ENCODE measurements around the gene HSPH1. TPM values are rescaled to one million over a fixed set of nuclear protein-coding genes. Genes with fewer than 3 reads are reported as not detected.

Gene HSPH1
- total RNA-seq, 1 experiment from 2014 or later: 70.6 TPM

DNA sequence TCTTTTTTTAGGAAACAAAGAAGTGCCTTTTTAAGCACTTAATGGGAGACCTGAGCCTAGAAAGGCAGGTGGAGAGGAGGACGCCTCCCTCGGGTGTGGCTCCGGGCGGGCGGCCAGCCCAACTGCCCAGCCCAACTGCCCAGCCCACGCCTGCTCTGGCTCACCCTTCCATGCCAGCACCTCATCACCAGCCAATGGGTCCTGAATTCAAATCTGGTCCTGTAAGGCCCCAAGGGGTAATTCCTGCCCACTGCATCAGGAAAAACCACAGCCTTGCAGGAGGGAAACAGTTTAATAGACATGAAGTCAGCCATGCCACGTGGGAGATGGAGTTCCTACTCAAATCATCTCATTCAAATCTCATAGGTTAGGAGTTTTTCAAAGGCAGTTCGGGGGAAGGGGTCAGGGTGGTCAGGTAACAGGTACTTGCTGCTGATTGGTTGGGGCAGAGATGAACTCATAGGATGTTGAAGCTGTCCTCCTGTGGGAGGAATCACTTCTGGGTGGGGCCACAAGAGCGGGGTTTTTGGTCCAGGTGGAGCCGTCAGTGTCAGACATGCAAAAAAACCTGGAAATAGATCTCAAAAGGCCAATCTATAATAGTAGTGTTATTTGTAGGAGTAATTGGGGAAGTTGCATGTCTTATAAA lies 64.9 kb downstream of the HSPH1 start:
- DNase-seq (ENCODE audit: low read depth): no peak

DNA sequence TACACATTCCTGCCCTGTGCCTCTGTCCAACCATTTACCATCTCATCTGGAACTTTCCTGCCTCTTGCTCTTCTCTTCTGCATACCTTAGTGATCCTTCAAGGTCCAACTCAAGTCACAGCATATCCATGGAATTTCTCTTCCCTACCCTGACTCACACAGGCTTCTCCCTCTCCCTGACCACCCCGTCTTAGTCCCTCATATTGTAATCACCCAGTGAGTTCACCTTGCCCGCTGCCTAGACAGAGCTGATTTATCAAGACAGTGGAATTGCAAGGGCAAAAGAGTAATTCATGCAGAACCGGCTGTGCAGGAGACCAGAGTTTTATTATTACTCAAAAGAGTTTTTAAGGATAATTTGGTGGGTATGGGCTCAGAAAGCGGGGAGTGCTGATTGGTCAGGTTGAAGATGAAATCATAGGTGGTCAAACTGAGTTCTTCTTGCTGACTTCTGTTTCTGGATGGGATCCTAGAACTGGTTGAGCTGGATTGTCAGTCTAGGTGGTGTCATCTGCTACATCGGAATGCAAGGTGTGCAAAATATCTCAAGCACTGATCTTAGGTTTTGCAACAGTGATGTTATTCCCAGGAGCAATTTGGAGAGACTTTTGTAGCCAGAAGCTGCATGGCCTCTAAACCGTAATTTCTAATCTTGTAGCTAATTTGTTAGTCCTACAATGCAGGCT lies 67.2 kb downstream of the HSPH1 start:
- no peak for DNase-seq (ENCODE audit: low read depth)

DNA sequence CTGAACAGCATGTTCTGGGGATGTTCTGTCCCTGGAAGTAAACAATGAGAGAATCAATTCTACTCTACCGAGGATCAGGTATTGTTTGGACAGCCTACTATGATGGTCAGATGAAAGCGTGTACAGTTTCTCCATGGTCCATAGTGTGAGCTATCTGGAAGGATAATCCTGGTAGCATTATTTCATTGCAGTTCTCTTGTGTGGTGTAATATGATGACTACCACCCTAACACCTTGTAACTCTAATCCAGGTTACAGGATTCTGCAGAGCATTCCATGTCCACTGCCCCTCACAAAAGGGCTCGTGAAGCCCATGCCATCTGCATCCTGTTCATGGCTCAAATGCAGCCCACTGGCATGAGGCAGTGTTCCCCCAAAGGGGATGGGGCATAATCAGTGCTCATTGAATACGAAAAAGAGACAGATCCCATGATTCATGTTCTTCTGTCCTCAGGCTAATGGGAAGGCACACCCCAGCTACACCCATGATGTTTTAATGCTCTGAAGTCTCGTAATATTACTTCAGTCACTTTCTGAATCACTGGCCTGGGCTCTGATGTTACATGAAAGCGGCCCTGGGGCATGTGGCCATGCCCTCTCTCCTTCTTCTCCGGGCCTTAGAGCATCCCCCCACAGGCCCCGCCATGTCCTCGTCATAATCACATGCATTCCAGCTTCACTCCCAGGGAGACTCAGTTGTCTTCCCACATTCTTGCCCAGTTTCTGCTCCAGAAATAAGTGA lies 68.4 kb downstream of the HSPH1 start:
- no peak for DNase-seq (ENCODE audit: low read depth)

DNA sequence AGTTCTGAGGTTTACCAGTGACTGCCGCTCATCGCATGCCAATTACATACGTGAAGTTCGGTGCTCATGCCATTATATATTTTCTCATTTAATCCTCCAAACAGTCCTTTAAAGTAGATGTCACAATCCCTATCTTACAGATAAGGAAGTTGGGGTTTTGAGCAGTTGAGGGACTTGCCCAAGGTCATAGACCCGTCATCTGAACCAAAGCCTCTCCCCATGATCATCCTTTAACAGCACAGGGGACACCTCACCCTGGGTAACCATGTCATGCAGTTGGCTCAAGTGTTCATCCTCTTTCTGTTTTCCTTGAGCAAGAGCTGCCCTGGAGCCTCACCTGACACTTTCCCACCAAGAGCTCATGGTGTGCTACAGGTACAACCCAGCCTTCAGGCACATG lies 69.1 kb downstream of the HSPH1 start:
- no peak for DNase-seq (ENCODE audit: low read depth)

DNA sequence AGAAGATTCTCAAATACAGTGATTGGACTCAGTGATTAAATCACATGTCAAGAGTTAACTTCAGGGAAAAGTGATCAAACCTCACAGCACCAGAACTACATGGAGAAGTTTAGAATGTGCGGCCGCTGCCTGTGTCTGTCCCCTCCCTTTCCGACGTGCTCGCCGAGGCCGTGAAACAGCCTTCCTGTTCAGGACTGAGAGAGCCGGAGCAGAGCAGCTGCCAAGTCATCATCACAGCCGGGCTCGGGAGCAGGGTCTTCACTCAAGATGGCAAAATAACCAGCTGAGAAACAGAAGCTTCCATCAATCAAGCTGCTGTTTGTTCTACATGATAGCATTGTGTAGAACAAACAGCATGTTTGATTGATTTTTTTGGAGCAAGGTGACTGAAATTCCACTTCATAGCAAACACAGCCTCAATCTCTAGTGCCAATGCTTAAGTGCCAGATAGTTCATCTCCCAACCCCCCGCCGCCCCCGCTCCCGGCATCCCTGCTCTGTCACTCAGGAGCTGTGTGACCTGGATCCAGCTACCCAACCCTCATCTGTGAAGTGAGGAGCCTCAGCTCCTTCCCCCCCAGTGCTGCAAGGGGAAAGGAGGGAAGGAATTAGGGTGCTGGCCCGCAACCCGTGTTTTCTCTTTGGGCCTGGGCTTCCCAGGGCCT lies 70.6 kb downstream of the HSPH1 start:
- DNase-seq (ENCODE audit: low read depth): peak; percentile 26

DNA sequence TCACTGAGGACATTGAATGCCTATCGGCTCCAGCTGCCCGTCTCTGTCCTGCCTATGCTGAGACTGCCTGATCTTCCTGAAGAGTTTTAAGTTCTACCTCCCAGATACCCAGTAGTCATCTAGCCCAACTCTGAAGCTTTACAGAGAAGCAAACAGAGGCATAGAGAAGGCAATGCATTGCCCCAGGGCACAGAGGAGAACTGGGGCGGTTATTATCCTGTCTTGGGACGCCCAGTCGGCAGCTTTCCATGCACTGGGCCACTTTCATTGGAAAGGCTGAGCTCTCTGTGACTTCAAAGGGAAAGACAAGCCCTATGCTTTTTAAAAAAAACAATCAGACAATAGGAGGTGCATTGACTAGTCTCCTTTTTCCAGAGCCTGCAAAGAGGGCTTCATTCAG lies 71.6 kb downstream of the HSPH1 start:
- DNase-seq (ENCODE audit: low read depth): no peak

DNA sequence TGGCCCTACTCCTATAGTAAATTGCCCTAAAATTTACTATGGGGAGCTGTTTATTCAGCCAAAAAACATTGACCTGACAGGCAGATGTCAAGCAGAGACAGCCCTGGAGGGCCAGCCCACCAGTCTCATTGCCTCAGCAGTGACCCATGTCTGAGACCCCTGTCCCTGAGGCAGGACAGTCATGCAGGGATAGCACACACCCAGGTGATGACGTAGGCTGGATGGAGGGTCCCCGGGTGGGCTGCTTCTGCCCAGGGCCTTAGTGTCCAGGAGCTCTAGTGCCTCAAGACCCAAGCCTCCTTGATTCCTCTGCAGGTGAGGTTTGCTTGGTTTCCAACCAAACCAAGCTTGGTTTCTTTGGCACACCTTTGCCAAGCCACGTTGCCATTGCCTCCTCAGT lies 72.1 kb downstream of the HSPH1 start:
- DNase-seq (ENCODE audit: low read depth): no peak

DNA sequence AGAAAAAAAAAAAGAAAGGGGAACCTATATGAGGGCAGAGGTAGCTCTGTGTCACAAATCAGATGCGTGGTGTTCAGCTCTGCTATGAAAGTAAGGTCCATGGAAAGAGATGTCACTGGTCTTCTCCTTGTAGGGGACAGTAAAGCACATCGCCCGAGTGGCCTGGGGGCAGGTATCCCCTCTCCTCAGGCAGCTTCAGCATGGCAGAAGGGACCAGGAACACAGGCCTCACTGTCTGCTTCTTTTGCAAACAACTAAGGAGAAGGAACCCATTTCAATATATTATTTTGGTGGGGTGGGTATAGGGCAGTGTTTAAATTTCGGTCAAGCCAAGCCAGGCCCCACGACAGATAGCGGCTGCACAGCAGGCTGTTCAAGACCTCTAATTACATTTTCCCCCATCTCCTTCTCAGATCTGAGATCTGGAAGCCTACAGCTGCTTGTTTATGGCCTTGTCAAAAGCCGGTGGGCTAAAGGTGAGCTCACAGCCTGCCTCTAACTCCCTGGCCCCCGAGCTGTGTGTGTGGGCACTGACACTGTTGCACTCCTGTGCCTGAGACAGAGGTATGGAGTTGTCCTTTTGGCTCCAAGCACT lies 72.8 kb downstream of the HSPH1 start:
- no peak for DNase-seq (ENCODE audit: low read depth)

Other genes with a start within 250 kb of the HSPH1 start
- gene TEX26, start 229.2 kb downstream of the HSPH1 start, total RNA-seq (2014; rRNA removed): not detected in 2 replicates
- gene B3GLCT, start 38.1 kb upstream of the HSPH1 start, total RNA-seq (2014; rRNA removed): 9.1 and 10.5 TPM in 2 replicates

Measured in LHCN-M2 (cell line).